H9 (cell line): Measurements from ENCODE around the gene TNFRSF18. TPM values are rescaled to one million over a fixed set of nuclear protein-coding genes. Genes with fewer than 3 reads are reported as not detected.

Source experiments
- DNase-seq: peaks from one replicate; pipeline ENCODE4 v3.0.0-alpha.2; 2017
- H2AFZ ChIP-seq: one replicate; pipeline ENCODE4 v1.6.1; 2013; ENCODE audit warnings: mild to moderate bottlenecking, low read length, control low read depth, moderate library complexity
- H2AK5ac ChIP-seq: 2 replicates; pipeline ENCODE4 v1.6.1; 2013; ENCODE audit warnings: low read length, control low read depth, mixed read lengths; ENCODE audit not compliant: insufficient read length
- H2BK120ac ChIP-seq: one replicate; pipeline ENCODE4 v1.6.1; 2013; ENCODE audit warnings: low read depth, mild to moderate bottlenecking, low read length, control low read depth, inconsistent platforms; ENCODE audit not compliant: poor library complexity, severe bottlenecking
- H2BK12ac ChIP-seq: 2 replicates; pipeline ENCODE4 v1.6.1; 2013; ENCODE audit warnings: low read length, control low read depth, mixed read lengths, low read depth; ENCODE audit not compliant: insufficient read length
- H2BK15ac ChIP-seq: 2 replicates; pipeline ENCODE4 v1.6.1; 2013; ENCODE audit warnings: low read depth, low read length, control low read depth
- H2BK20ac ChIP-seq: one replicate; pipeline ENCODE4 v1.6.1; 2013; ENCODE audit warnings: low read depth, mild to moderate bottlenecking, low read length, control low read depth, inconsistent platforms; ENCODE audit not compliant: poor library complexity, severe bottlenecking
- H2BK5ac ChIP-seq: 2 replicates; pipeline ENCODE4 v1.6.1; 2013; ENCODE audit warnings: low read length, control low read depth, mixed read lengths; ENCODE audit not compliant: insufficient read length
- H3K14ac ChIP-seq: 2 replicates; pipeline ENCODE4 v1.6.1; 2013; ENCODE audit warnings: low read length, control low read depth; ENCODE audit not compliant: insufficient read depth
- H3K18ac ChIP-seq: 2 replicates; pipeline ENCODE4 v1.6.1; 2013; ENCODE audit warnings: low read depth, mild to moderate bottlenecking, mixed read lengths, low read length, control low read depth; ENCODE audit not compliant: insufficient read length
- H3K23ac ChIP-seq: 2 replicates; pipeline ENCODE4 v1.6.1; 2013; ENCODE audit warnings: low read length, control low read depth, mixed read lengths, low read depth; ENCODE audit not compliant: insufficient read length
- H3K23me2 ChIP-seq: 2 replicates; pipeline ENCODE4 v1.6.1; 2013; ENCODE audit warnings: low read depth, mild to moderate bottlenecking, mixed read lengths, low read length, control low read depth; ENCODE audit not compliant: insufficient read length, poor library complexity, severe bottlenecking
- H3K27ac ChIP-seq: 2 replicates; pipeline ENCODE4 v1.5.1; 2013; ENCODE audit warnings: low read length, control low read depth, mixed read lengths, low read depth; ENCODE audit not compliant: insufficient read length
- H3K27me3 ChIP-seq: 2 replicates; pipeline ENCODE4 v1.6.1; 2013; ENCODE audit warnings: low read length, control low read depth, inconsistent platforms; ENCODE audit not compliant: insufficient read depth
- H3K4ac ChIP-seq: 2 replicates; pipeline ENCODE4 v1.6.1; 2013; ENCODE audit warnings: low read depth, mild to moderate bottlenecking, control low read depth, inconsistent platforms, low read length, moderate library complexity
- H3K4me1 ChIP-seq: 2 replicates; pipeline ENCODE4 v1.6.1; 2013; ENCODE audit warnings: low read length, control low read depth, inconsistent platforms; ENCODE audit not compliant: insufficient read depth
- H3K4me2 ChIP-seq: 2 replicates; pipeline ENCODE4 v1.6.1; 2013; ENCODE audit warnings: low read length, control low read depth, mixed read lengths; ENCODE audit not compliant: insufficient read length, insufficient read depth
- H3K56ac ChIP-seq: 2 replicates; pipeline ENCODE4 v1.6.1; 2013; ENCODE audit warnings: low read depth, mild to moderate bottlenecking, mixed read lengths, low read length, control low read depth; ENCODE audit not compliant: insufficient read length
- H3K79me1 ChIP-seq: 2 replicates; pipeline ENCODE4 v1.6.1; 2013; ENCODE audit warnings: low read depth, mild to moderate bottlenecking, moderate library complexity, low read length, control low read depth, inconsistent platforms; ENCODE audit not compliant: insufficient read depth, poor library complexity, severe bottlenecking
- H3K79me2 ChIP-seq: 2 replicates; pipeline ENCODE4 v1.6.1; 2013; ENCODE audit warnings: low read length, control low read depth, inconsistent platforms; ENCODE audit not compliant: insufficient read depth
- H3K9ac ChIP-seq: 2 replicates; pipeline ENCODE4 v1.6.1; 2013; ENCODE audit warnings: low read length, control low read depth, mixed read lengths; ENCODE audit not compliant: insufficient read length; ENCODE audit errors: extremely low read depth
- H3K9me3 ChIP-seq: one replicate; pipeline ENCODE4 v1.6.1; 2013; ENCODE audit warnings: low read depth, low read length, inconsistent platforms; ENCODE audit not compliant: control insufficient read depth
- H3T11ph ChIP-seq: one replicate; pipeline ENCODE4 v1.6.1; 2013; ENCODE audit warnings: mild to moderate bottlenecking, low read length, control low read depth, inconsistent platforms
- H4K20me1 ChIP-seq: one replicate; pipeline ENCODE4 v1.6.1; 2013; ENCODE audit not compliant: control insufficient read depth, insufficient read length, insufficient read depth
- H4K5ac ChIP-seq: 2 replicates; pipeline ENCODE4 v1.6.1; 2013; ENCODE audit warnings: low read depth, mild to moderate bottlenecking, mixed read lengths, low read length, control low read depth; ENCODE audit not compliant: insufficient read length
- H4K8ac ChIP-seq: replicated peaks from 2 replicates; pipeline ENCODE4 v1.6.1; 2013; ENCODE audit warnings: low read length, control low read depth, mixed read lengths, low read depth; ENCODE audit not compliant: insufficient read length
- H4K91ac ChIP-seq: 2 replicates; pipeline ENCODE4 v1.6.1; 2013; ENCODE audit warnings: low read depth, mild to moderate bottlenecking, moderate library complexity, mixed read lengths, low read length, control low read depth; ENCODE audit not compliant: insufficient read length
- H3K27ac Mint-ChIP-seq, 3 experiments: 2 replicates in 2 of 3; 3 replicates in 1 of 3; pipeline ENCODE4 v1.8.0; 2020 to 2021; ENCODE audit warnings: mixed read lengths in 3 of 3, mild to moderate bottlenecking in 1 of 3, moderate library complexity in 1 of 3
- H3K27me3 Mint-ChIP-seq: 2 replicates; pipeline ENCODE4 v1.8.0; 2021; ENCODE audit warnings: low read depth, mild to moderate bottlenecking, moderate library complexity, mixed read lengths
- H3K36me3 Mint-ChIP-seq, 3 experiments: 2 replicates in 2 of 3; 3 replicates in 1 of 3; pipeline ENCODE4 v1.8.0; 2020 to 2021; ENCODE audit warnings: low read depth in 3 of 3, mixed read lengths in 3 of 3; ENCODE audit not compliant: insufficient read depth in 1 of 3
- H3K4me1 Mint-ChIP-seq, 2 experiments: 2 replicates each; pipeline ENCODE4 v1.8.0; 2020; ENCODE audit warnings: mixed read lengths in 2 of 2
- H3K4me3 Mint-ChIP-seq, 2 experiments: 2 replicates in 1 of 2; 3 replicates in 1 of 2; pipeline ENCODE4 v1.8.0; 2020 to 2021; ENCODE audit warnings: mild to moderate bottlenecking in 2 of 2, mixed read lengths in 2 of 2, moderate library complexity in 1 of 2
- H3K9me3 Mint-ChIP-seq, 2 experiments: 2 replicates in 1 of 2; 3 replicates in 1 of 2; pipeline ENCODE4 v1.8.0; 2020; ENCODE audit warnings: mild to moderate bottlenecking in 2 of 2, mixed read lengths in 2 of 2, moderate library complexity in 1 of 2
- CTCF ChIP-seq: fragments of 200-600 bp; sonication (generic); conservative IDR thresholded peaks from 3 replicates; pipeline ENCODE4 v1.8.0; 2021; ENCODE audit warnings: antibody characterized with exemption, mild to moderate bottlenecking
- WGBS: extraction: QIAGEN DNeasy Blood & Tissue Kit; methylation state at CpG from one replicate; pipeline ENCODE4 v1.1.7; 2013; ENCODE audit warnings: missing lambda C conversion rate, low lambda C conversion rate, mixed read lengths; ENCODE audit not compliant: insufficient read length; ENCODE audit errors: extremely low coverage; 5-methylcytosine and 5-hydroxymethylcytosine counted together
- total RNA-seq: library from RNA; stranded (reverse); gene quantifications from 2 replicates; pipeline ENCODE4 v1.2.1, GENCODE V29; 2021

The TNFRSF18 gene
- total RNA-seq, 1 experiment from 2014 or later = 2.0 TPM

GRCh38 chr1:1161683-1162079 is 44.7 kb downstream of the TNFRSF18 start:
- no peak overlapping the region for H2AK5ac ChIP-seq
- H3K79me2 ChIP-seq = no peaks in the 10 kb centered on the region
- H2BK15ac ChIP-seq = no peak overlapping the region
- H3K23ac ChIP-seq = no peak overlapping the region
- H3K4me1 ChIP-seq = no peaks in the 10 kb centered on the region
- no peak overlapping the region for H2BK120ac ChIP-seq
- no peak overlapping the region for H4K91ac ChIP-seq
- H3K23me2 ChIP-seq = peaks cover 8% of the 10 kb centered on the region
- H3T11ph ChIP-seq = no peak overlapping the region
- Mint-ChIP-seq H3K4me1 (peaks cover 15 to 31% of the 10 kb centered on the region in 2 experiments), H3K27me3 (peaks cover 6% of the 10 kb centered on the region), H3K4me3 (no peak overlapping the region), H3K36me3 (peaks cover 0 to 3% (median 0%) of the 10 kb centered on the region in 3 experiments; a peak in 3 of 7 replicates), H3K9me3 (no peaks in the 10 kb centered on the region), H3K27ac (no peak overlapping the region)
- H3K18ac ChIP-seq = no peak overlapping the region
- no peak overlapping the region; the same call in 1 of the 2 replicates for H3K14ac ChIP-seq
- no peak for TF ChIP-seq CTCF
- H4K5ac ChIP-seq = no peak overlapping the region
- no peaks in the 10 kb centered on the region for H4K20me1 ChIP-seq
- DNase-seq = no peak
- no CpG with 5 or more reads among the region's 17 CpGs for WGBS
- no peak overlapping the region for H2BK5ac ChIP-seq
- H3K9ac ChIP-seq = no peak overlapping the region
- no peaks in the 10 kb centered on the region for H3K27me3 ChIP-seq
- H2AFZ ChIP-seq = no peak overlapping the region
- no peak overlapping the region for H3K4me2 ChIP-seq
- no peaks in the 10 kb centered on the region for H3K9me3 ChIP-seq
- no peak overlapping the region for H2BK12ac ChIP-seq
- H3K56ac ChIP-seq = no peak overlapping the region
- no peak overlapping the region for H2BK20ac ChIP-seq
- no peak overlapping the region for H4K8ac ChIP-seq
- H3K27ac ChIP-seq = no peak overlapping the region
- no peak overlapping the region for H3K4ac ChIP-seq
- H3K79me1 ChIP-seq = no peaks in the 10 kb centered on the region
